ENCODE results near the gene C3orf33. TPM values are rescaled to one million over a fixed set of nuclear protein-coding genes. Genes with fewer than 3 reads are reported as not detected.
"Not testable (repeated sequence)": the region's sequence is repeated elsewhere in the genome, so short reads cannot be mapped to it uniquely, and the experiment has no call there.

C3orf33 gene
- total RNA-seq, 1 experiment from 2014 or later, result 9.5 TPM

DNA sequence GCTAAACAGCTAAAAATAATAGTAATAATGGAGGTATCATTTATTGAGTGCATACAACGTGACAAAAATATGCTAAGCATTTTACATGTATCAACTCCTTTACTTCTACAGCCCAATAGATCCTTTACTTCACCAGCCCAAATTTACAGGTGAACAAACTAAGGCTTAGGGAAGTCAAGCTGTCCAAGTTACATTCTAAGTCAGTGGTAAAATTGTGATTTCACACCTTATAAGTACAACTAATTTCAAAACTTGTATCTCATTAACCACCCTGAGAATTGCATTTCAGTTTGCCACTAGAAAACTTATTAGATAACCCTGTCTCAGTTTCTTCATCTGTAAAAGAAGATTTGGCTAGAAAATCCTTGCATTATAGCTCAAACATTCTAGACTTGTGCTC is 37.5 kb upstream of the C3orf33 start:
- TF ChIP-seq, protein P1, sequence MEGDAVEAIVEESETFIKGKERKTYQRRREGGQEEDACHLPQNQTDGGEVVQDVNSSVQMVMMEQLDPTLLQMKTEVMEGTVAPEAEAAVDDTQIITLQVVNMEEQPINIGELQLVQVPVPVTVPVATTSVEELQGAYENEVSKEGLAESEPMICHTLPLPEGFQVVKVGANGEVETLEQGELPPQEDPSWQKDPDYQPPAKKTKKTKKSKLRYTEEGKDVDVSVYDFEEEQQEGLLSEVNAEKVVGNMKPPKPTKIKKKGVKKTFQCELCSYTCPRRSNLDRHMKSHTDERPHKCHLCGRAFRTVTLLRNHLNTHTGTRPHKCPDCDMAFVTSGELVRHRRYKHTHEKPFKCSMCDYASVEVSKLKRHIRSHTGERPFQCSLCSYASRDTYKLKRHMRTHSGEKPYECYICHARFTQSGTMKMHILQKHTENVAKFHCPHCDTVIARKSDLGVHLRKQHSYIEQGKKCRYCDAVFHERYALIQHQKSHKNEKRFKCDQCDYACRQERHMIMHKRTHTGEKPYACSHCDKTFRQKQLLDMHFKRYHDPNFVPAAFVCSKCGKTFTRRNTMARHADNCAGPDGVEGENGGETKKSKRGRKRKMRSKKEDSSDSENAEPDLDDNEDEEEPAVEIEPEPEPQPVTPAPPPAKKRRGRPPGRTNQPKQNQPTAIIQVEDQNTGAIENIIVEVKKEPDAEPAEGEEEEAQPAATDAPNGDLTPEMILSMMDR (IDR thresholded peaks at IDR 0.05; ENCODE audit: unreplicated experiment), result no peak
- no peak for DNase-seq
- intact Hi-C loops (cut with micrococcal nuclease; ENCODE audit: unreplicated experiment), result no loop called here
- Mint-ChIP-seq H3K27ac (ENCODE audit: unreplicated experiment) (no peak overlapping the region), H3K4me3 (ENCODE audit: low read depth, unreplicated experiment) (no peak overlapping the region), H3K36me3 (ENCODE audit: insufficient read depth, unreplicated experiment) (peaks cover 39% of the 10 kb centered on the region), H3K4me1 (ENCODE audit: low read depth, unreplicated experiment) (no peaks in the 10 kb centered on the region), H3K9me3 (ENCODE audit: low read depth, unreplicated experiment) (no peaks in the 10 kb centered on the region), H3K27me3 (ENCODE audit: unreplicated experiment) (no peaks in the 10 kb centered on the region)
- CTCF ChIA-PET, result interaction anchor here (0.6 to 2.0 kb wide), 2 partner anchors 24 to 37 kb away, joined by 3 to 5 read pairs; partner anchors contain the start of gene C3orf33
- BruUV-seq (replicated peaks), result no TSS peak

DNA sequence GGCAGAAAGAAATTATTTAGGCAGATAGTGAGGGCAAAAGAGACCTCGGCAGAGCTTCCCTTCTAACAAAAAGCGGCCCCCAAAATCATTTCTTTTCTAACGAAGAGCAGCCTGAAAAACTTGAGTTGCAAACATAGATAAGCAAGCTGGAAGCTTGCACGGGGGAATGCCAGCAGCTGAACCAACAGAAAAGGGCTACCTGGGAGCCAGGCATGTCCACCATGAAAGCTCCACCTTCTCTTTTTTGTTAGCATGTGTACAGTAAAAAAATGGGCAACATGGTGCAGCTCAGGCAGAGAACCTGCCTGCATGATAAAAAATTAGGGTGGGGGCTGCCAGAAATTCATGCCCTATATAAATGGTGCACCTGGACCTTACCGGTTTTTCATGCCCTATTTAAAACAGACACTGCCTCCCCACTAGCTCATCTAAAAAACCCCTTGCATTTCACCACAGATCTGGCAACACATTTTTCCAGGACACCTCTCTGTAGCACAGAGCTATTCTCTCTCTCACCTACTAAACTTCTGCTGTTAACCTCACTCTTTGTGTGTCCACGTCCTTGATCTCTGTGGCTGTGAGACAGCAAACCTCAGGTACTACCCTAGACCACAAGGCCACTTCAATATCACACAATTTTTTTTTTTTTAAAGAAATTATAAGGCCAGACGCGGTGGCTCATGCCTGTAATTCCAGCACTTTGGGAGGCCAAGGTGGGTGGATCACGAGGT is 29.4 kb upstream of the C3orf33 start:
- no peak overlapping the region for H3K27ac Mint-ChIP-seq (ENCODE audit: unreplicated experiment)
- intact Hi-C loops (cut with micrococcal nuclease; ENCODE audit: unreplicated experiment), result no loop called here
- no peaks in the 10 kb centered on the region for H3K27me3 Mint-ChIP-seq (ENCODE audit: unreplicated experiment)
- CTCF ChIA-PET, result interaction anchor here (0.6 kb wide), 1 partner anchor 108 kb away, joined by 5 read pairs; no protein-coding TSS in a partner anchor
- H3K36me3 Mint-ChIP-seq (ENCODE audit: insufficient read depth, unreplicated experiment), result peaks cover 37% of the 10 kb centered on the region
- no TSS peak for BruUV-seq (replicated peaks)
- H3K9me3 Mint-ChIP-seq (ENCODE audit: low read depth, unreplicated experiment), result no peaks in the 10 kb centered on the region
- H3K4me1 Mint-ChIP-seq (ENCODE audit: low read depth, unreplicated experiment), result no peaks in the 10 kb centered on the region
- DNase-seq, result no peak
- TF ChIP-seq, protein P1 (IDR thresholded peaks at IDR 0.05; ENCODE audit: unreplicated experiment), result no peak
- no peak overlapping the region for H3K4me3 Mint-ChIP-seq (ENCODE audit: low read depth, unreplicated experiment)

DNA sequence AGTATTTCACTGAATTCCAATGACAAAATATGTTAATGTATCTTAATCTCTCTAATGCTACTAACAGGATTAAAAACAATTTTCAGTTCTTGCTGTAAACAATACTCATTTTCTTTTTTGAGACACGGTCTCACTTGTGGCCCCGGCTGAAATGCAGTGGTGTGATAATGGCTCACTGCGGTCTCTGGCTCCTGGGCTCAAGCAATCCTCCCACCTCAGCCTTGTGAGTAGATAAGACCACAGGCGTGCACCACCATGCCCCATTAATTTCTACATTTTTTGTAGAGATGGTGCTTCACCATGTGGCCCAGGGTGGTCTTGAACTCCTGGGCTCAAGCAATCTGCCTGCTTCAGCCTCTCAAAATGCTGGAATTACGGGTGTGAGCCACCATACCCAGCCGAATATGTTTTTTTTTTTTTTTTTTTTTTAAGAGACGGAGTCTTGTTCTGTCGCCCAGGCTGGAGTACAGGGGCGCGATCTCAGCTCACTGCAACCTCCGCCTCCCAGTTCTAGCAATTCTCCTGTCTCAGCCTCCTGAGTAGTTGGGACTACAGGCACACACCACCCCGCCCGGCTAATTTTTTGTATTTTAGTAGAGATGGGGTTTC is 22.5 kb upstream of the C3orf33 start:
- H3K9me3 Mint-ChIP-seq (ENCODE audit: low read depth, unreplicated experiment); H3K4me1 Mint-ChIP-seq (ENCODE audit: low read depth, unreplicated experiment); H3K27ac Mint-ChIP-seq (ENCODE audit: unreplicated experiment); DNase-seq; H3K27me3 Mint-ChIP-seq (ENCODE audit: unreplicated experiment); BruUV-seq (replicated peaks); intact Hi-C loops (cut with micrococcal nuclease; ENCODE audit: unreplicated experiment); H3K4me3 Mint-ChIP-seq (ENCODE audit: low read depth, unreplicated experiment): not testable (repeated sequence)
- H3K36me3 Mint-ChIP-seq (ENCODE audit: insufficient read depth, unreplicated experiment), result peaks cover 48% of the 10 kb centered on the region
- CTCF ChIA-PET, result interaction anchor here (1.1 kb wide), 1 partner anchor 10 kb away, joined by 5 read pairs; no protein-coding TSS in a partner anchor

DNA sequence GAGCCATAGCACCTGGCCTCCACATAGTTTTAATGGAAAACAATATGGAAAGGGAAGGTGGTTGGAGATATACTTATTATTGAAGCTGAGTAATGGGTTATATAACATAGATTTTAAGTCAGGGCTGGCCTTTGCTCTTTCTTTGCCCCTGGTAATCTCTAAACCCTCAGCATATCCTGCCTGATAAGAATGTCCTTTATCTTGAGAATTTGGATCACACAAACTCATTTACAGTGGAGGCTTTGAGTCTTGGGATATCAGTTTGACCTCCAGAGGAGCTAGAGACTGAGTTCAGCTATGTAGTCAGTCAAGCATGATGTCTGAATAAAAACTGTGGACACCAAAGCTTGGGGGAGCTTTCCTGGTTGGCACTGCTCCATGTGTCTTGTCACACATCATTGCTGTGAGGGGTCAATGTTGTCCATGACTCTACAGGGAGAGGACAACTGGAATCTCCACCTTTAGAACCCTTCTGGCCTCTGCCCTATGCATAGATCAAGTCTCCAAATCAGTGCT is 9.0 kb upstream of the C3orf33 start:
- no TSS peak for BruUV-seq (replicated peaks)
- Mint-ChIP-seq H3K27ac (ENCODE audit: unreplicated experiment) (no peak overlapping the region), H3K9me3 (ENCODE audit: low read depth, unreplicated experiment) (no peaks in the 10 kb centered on the region), H3K4me3 (ENCODE audit: low read depth, unreplicated experiment) (no peak overlapping the region), H3K36me3 (ENCODE audit: insufficient read depth, unreplicated experiment) (no peaks in the 10 kb centered on the region), H3K4me1 (ENCODE audit: low read depth, unreplicated experiment) (no peaks in the 10 kb centered on the region), H3K27me3 (ENCODE audit: unreplicated experiment) (no peaks in the 10 kb centered on the region)
- TF ChIP-seq, protein P1 (IDR thresholded peaks at IDR 0.05; ENCODE audit: unreplicated experiment), result no peak
- no peak for DNase-seq
- intact Hi-C loops (cut with micrococcal nuclease; ENCODE audit: unreplicated experiment), result no loop called here
- CTCF ChIA-PET, result interaction anchor here (0.7 to 2.9 kb wide), 2 partner anchors 9 to 1853 kb away, joined by 4 to 13 read pairs; partner anchors contain the start of gene C3orf33

DNA sequence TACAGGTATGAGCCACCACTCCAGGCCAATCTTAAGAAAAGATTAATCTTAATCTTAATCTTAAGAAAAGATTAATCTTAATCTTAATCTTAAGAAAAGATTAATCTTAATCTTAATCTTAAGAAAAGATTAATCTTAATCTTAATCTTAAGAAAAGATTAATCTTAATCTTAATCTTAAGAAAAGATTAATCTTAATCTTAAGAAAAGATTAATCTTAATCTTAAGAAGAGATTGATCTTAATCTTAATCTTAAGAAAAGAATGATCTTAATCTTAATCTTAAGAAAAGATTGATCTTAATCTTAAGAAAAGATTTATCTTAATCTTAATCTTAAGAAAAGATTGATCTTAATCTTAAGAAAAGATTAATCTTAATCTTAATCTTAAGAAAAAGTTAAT is 7.1 kb upstream of the C3orf33 start:
- H3K4me3 Mint-ChIP-seq (ENCODE audit: low read depth, unreplicated experiment); H3K27me3 Mint-ChIP-seq (ENCODE audit: unreplicated experiment); H3K9me3 Mint-ChIP-seq (ENCODE audit: low read depth, unreplicated experiment); intact Hi-C loops (cut with micrococcal nuclease; ENCODE audit: unreplicated experiment); H3K27ac Mint-ChIP-seq (ENCODE audit: unreplicated experiment); H3K36me3 Mint-ChIP-seq (ENCODE audit: insufficient read depth, unreplicated experiment); DNase-seq; BruUV-seq (replicated peaks); H3K4me1 Mint-ChIP-seq (ENCODE audit: low read depth, unreplicated experiment): not testable (repeated sequence)
- CTCF ChIA-PET, result interaction anchor here (0.6 kb wide), 1 partner anchor 37 kb away, joined by 3 read pairs; no protein-coding TSS in a partner anchor

Data from Calu3 (cell line).